Uterus (tissue), 4 donors: ENCODE measurements around the gene ITGB3BP. TPM values are rescaled to one million over a fixed set of nuclear protein-coding genes. Genes with fewer than 3 reads are reported as not detected.
"Not testable (repeated sequence)": the region's sequence is repeated elsewhere in the genome, so short reads cannot be mapped to it uniquely, and the experiment has no call there.

Experiments used
- DNase-seq, 2 donors: peaks; one replicate each; pipeline ENCODE4 v3.0.0-alpha.2; 2019 to 2020
- H3K27ac ChIP-seq, 2 donors: fragments of 200-600 bp; sonication (generic); 1 replicate in 1 of 2; 2 replicates in 1 of 2; pipeline ENCODE4 v1.5.1; 2016 to 2018
- H3K27me3 ChIP-seq, 2 donors: fragments of 200-600 bp; sonication (generic); one replicate each; pipeline ENCODE4 v1.5.1; 2018 to 2019; ENCODE audit warnings: control low read depth in 1 of 2
- H3K36me3 ChIP-seq, 2 donors: fragments of 200-600 bp; sonication (generic); one replicate each; pipeline ENCODE4 v1.5.1; 2019; ENCODE audit warnings: control low read depth in 1 of 2
- H3K4me1 ChIP-seq, 2 donors: fragments of 200-600 bp; sonication (generic); one replicate each; pipeline ENCODE4 v1.5.1; 2018 to 2019; ENCODE audit warnings: control low read depth in 1 of 2
- H3K4me3 ChIP-seq, 2 donors: fragments of 200-600 bp; sonication (generic); 1 replicate in 1 of 2; 2 replicates in 1 of 2; pipeline ENCODE4 v1.5.1; 2018 to 2019; ENCODE audit warnings: mild to moderate bottlenecking in 1 of 2
- H3K9me3 ChIP-seq, 2 donors: fragments of 200-600 bp; sonication (generic); one replicate each; pipeline ENCODE4 v1.5.1; 2019; ENCODE audit warnings: control low read depth in 1 of 2
- POLR2A ChIP-seq, 2 donors: fragments of 450-650 bp; IDR thresholded peaks; one replicate each; pipeline ENCODE4 v1.6.1; 2016; ENCODE audit warnings: antibody characterized with exemption in 2 of 2, mild to moderate bottlenecking in 1 of 2, moderate library complexity in 1 of 2
- intact Hi-C: fragments of 100-400 bp; cut with DNase I; formaldehyde crosslinking; loops from one replicate; pipeline ENCODE4 v1.15.1; 2023; ENCODE audit warnings: low total_unique reads
- total RNA-seq, 4 donors: library from RNA; depleted of rRNA in 3 of 4; stranded (reverse); fragments of >200 nt in 3 of 4; gene quantifications; one replicate each; pipeline versions ENCODE4 v1.1.0 to v1.2.4, GENCODE V29; 2014 to 2023
- TF ChIP-seq, protein P1 (sequence below), 4 experiments: fragments of 200-600 bp in 2 of 4; fragments of 450-650 bp in 2 of 4; sonication (generic) in 2 of 4; IDR thresholded peaks; one replicate each; pipeline ENCODE4 v1.5.1; 2016 to 2019; ENCODE audit warnings: antibody characterized with exemption in 4 of 4, mild to moderate bottlenecking in 2 of 4, moderate library complexity in 1 of 4
- donor health status: DM: yes; HTN: yes; CAD: no.

Gene ITGB3BP
- total RNA-seq, 4 donors from 2014 or later = 5.4 to 56.8 (median 30.4) TPM

DNA sequence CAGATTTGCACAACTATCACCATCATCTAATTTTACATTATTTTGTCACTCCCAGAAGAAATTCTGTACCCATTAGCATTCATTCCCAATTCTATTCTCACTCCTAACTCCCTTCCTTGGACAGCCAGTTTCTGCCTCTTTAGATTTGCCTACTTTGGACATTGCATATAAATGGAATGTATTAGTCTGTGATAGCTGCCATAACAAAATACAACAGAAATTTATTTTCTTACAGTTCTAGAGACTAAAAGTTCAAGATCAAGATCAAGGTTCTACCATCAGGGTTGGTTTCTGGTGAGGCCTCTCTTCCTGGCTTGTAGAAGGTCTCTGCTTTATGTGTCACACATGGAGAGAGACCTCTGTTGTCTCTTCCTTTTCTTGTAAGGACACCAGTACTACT lies 93.7 kb downstream of the ITGB3BP start:
- Histone ChIP-seq H3K9me3 (peaks cover 0 to 6% of the 10 kb centered on the region in 2 donors), H3K27me3 (no peaks in the 10 kb centered on the region), H3K27ac (no peak overlapping the region), H3K4me3 (no peak overlapping the region), H3K36me3 (no peaks in the 10 kb centered on the region), H3K4me1 (no peaks in the 10 kb centered on the region)
- DNase-seq = no peak
- intact Hi-C loops = no loop called here
- TF ChIP-seq, protein P1, sequence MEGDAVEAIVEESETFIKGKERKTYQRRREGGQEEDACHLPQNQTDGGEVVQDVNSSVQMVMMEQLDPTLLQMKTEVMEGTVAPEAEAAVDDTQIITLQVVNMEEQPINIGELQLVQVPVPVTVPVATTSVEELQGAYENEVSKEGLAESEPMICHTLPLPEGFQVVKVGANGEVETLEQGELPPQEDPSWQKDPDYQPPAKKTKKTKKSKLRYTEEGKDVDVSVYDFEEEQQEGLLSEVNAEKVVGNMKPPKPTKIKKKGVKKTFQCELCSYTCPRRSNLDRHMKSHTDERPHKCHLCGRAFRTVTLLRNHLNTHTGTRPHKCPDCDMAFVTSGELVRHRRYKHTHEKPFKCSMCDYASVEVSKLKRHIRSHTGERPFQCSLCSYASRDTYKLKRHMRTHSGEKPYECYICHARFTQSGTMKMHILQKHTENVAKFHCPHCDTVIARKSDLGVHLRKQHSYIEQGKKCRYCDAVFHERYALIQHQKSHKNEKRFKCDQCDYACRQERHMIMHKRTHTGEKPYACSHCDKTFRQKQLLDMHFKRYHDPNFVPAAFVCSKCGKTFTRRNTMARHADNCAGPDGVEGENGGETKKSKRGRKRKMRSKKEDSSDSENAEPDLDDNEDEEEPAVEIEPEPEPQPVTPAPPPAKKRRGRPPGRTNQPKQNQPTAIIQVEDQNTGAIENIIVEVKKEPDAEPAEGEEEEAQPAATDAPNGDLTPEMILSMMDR (IDR thresholded peaks at IDR 0.05) = no peak
- no peak for TF ChIP-seq POLR2A (IDR thresholded peaks at IDR 0.05)

DNA sequence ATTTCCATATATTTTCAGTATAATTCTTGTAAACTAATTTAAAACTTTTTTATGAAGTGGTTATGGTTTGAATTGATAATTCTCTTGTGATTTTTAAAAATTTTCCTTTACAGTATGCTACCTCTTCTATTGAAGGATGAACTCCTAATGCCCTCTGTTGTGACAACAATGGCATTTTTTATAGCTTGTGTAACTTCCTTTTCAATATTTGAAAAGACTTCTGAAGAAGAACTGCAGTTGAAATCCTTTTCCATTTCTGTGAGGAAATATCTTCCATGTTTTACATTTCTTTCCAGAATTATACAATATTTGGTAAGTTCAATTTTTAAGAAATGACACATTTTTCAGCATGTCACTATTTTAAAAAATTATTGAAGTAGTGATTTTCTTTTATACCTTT lies 94.2 kb downstream of the ITGB3BP start:
- intact Hi-C loops = no loop called here

DNA sequence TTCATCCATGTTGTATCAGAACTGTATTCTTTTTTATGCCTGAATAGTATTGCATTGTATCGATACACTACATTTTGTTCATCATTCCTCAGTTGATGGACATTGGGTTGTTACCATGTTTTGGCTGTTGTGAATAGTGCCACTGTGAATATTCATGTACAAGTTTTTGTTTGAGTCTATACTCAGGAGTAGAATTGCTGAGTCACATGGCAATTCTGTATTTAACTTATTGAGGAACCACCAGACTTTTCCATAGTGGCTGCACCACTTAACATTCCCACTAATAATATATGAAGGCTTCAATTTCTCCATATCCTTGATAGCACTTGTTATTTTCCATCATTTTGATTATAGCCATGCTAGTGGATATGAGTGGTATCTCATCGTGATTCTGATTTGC lies 99.4 kb downstream of the ITGB3BP start:
- Histone ChIP-seq H3K36me3 (no peaks in the 10 kb centered on the region), H3K27me3 (no peaks in the 10 kb centered on the region), H3K4me1 (no peaks in the 10 kb centered on the region), H3K27ac (no peak overlapping the region), H3K4me3 (no peak overlapping the region), H3K9me3 (no peaks in the 10 kb centered on the region)
- intact Hi-C loops = no loop called here
- DNase-seq = no peak
- TF ChIP-seq POLR2A (IDR thresholded peaks at IDR 0.05) = no peak
- TF ChIP-seq, protein P1 (IDR thresholded peaks at IDR 0.05) = no peak

More for the DNA sequence above, 94.2 kb downstream of the ITGB3BP start:
- no peak for DNase-seq
- TF ChIP-seq, protein P1 (IDR thresholded peaks at IDR 0.05) = no peak
- no peak for TF ChIP-seq POLR2A (IDR thresholded peaks at IDR 0.05)
- H3K36me3 ChIP-seq = no peaks in the 10 kb centered on the region
- no peak overlapping the region for H3K27ac ChIP-seq
- H3K9me3 ChIP-seq = peaks cover 0 to 6% of the 10 kb centered on the region in 2 donors
- H3K27me3 ChIP-seq = no peaks in the 10 kb centered on the region
- no peaks in the 10 kb centered on the region for H3K4me1 ChIP-seq
- no peak overlapping the region for H3K4me3 ChIP-seq

DNA sequence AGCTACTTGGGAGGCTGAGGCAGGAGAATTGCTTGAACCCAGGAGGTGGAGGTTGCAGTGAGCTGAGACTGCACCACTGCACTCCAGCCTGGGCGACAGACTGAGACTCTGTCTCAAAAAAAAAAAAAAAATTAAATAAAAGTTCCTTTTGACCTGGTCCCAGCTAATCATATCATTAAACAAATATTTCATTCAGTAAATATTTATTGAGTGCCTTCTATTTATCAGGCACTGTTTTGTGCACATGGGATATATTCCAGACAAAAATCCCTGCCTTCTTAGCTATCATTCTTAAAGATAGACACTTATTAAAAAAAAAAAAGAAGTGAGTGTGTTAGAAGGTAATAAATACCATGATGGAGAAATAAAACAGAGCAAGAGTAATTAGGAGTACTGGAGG lies 102.3 kb downstream of the ITGB3BP start:
- DNase-seq, H3K27ac ChIP-seq, H3K27me3 ChIP-seq, H3K9me3 ChIP-seq, intact Hi-C loops, H3K4me3 ChIP-seq, H3K36me3 ChIP-seq, H3K4me1 ChIP-seq: not testable (repeated sequence)

DNA sequence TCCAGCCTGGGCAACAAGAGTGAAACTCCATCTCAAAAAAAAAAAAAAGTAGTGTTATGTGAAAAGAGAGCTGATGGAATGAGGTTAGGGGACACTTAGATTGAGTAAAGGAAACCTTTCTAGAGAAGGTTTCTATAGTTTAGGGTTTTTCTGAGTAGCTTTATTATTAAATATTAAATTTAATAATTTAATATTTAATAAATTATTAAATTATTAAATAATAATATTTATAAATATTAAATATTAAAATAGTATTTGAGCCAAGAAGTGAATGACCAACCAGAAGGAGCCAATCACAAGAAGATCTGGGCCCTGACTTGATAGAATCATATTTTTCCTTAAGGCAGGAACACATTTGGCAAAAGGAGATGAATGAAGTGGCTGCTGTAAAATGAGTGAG lies 104.9 kb downstream of the ITGB3BP start:
- H3K4me3 ChIP-seq = no peak overlapping the region
- H3K27ac ChIP-seq = no peak overlapping the region
- no peaks in the 10 kb centered on the region for H3K36me3 ChIP-seq
- no peaks in the 10 kb centered on the region for H3K9me3 ChIP-seq
- DNase-seq = no peak
- intact Hi-C loops = no loop called here
- no peaks in the 10 kb centered on the region for H3K27me3 ChIP-seq
- H3K4me1 ChIP-seq = no peaks in the 10 kb centered on the region
- TF ChIP-seq POLR2A (IDR thresholded peaks at IDR 0.05) = no peak
- TF ChIP-seq, protein P1 (IDR thresholded peaks at IDR 0.05) = no peak
